ENCODE results near the gene PDCL3. TPM values are rescaled to one million over a fixed set of nuclear protein-coding genes. Genes with fewer than 3 reads are reported as not detected.

Gene PDCL3
- total RNA-seq, 1 donor from 2014 or later = 24.7 TPM

- peaks cover 3% of the 10 kb centered on the region for H3K9me3 Mint-ChIP-seq
- no peak for DNase-seq (ENCODE audit: low spot score in 2 of 2, unreplicated experiment in 2 of 2)
- no peak for TF ChIP-seq CTCF (IDR thresholded peaks at IDR 0.05; ENCODE audit: unreplicated experiment)
- no peak overlapping the region for H3K4me3 Mint-ChIP-seq
- H3K27ac Mint-ChIP-seq = no peak overlapping the region
- no peaks in the 10 kb centered on the region for H3K4me1 Mint-ChIP-seq
- no peaks in the 10 kb centered on the region for H3K36me3 Mint-ChIP-seq
- H3K27me3 Mint-ChIP-seq (ENCODE audit: low read depth) = peaks cover 4% of the 10 kb centered on the region
These were observed 26.9 kb upstream of the PDCL3 start for GRCh38 chr2:100535855-100536254.

GRCh38 chr2:100537918-100538317, 24.9 kb upstream of the PDCL3 start:
- Mint-ChIP-seq H3K27me3 (ENCODE audit: low read depth) (peaks cover 4% of the 10 kb centered on the region), H3K9me3 (peaks cover 7% of the 10 kb centered on the region), H3K27ac (no peak overlapping the region), H3K4me1 (no peaks in the 10 kb centered on the region), H3K36me3 (no peaks in the 10 kb centered on the region), H3K4me3 (no peak overlapping the region)
- DNase-seq (ENCODE audit: low spot score in 2 of 2, unreplicated experiment in 2 of 2) = no peak
- no peak for TF ChIP-seq CTCF (IDR thresholded peaks at IDR 0.05; ENCODE audit: unreplicated experiment)

- no peak for TF ChIP-seq CTCF (IDR thresholded peaks at IDR 0.05; ENCODE audit: unreplicated experiment)
- no peak for DNase-seq (ENCODE audit: low spot score in 2 of 2, unreplicated experiment in 2 of 2)
- Mint-ChIP-seq H3K27me3 (ENCODE audit: low read depth) (peaks cover 5% of the 10 kb centered on the region), H3K4me3 (no peak overlapping the region), H3K27ac (no peak overlapping the region), H3K9me3 (peaks cover 16% of the 10 kb centered on the region), H3K36me3 (no peaks in the 10 kb centered on the region), H3K4me1 (no peaks in the 10 kb centered on the region)
These were observed 23.6 kb upstream of the PDCL3 start for GRCh38 chr2:100539221-100539620.

GRCh38 chr2:100541404-100541803, 21.4 kb upstream of the PDCL3 start:
- no peaks in the 10 kb centered on the region for H3K36me3 Mint-ChIP-seq
- no peaks in the 10 kb centered on the region for H3K4me1 Mint-ChIP-seq
- no peak for TF ChIP-seq CTCF (IDR thresholded peaks at IDR 0.05; ENCODE audit: unreplicated experiment)
- H3K4me3 Mint-ChIP-seq = no peak overlapping the region
- H3K9me3 Mint-ChIP-seq = peaks cover 18% of the 10 kb centered on the region
- no peak for DNase-seq (ENCODE audit: low spot score in 2 of 2, unreplicated experiment in 2 of 2)
- H3K27ac Mint-ChIP-seq = no peak overlapping the region
- peaks cover 5% of the 10 kb centered on the region for H3K27me3 Mint-ChIP-seq (ENCODE audit: low read depth)

- no peak for TF ChIP-seq CTCF (IDR thresholded peaks at IDR 0.05; ENCODE audit: unreplicated experiment)
- H3K4me3 Mint-ChIP-seq = no peak overlapping the region
- no peaks in the 10 kb centered on the region for H3K4me1 Mint-ChIP-seq
- H3K27ac Mint-ChIP-seq = no peak overlapping the region
- peaks cover 18% of the 10 kb centered on the region for H3K9me3 Mint-ChIP-seq
- DNase-seq (ENCODE audit: low spot score in 2 of 2, unreplicated experiment in 2 of 2) = no peak
- H3K36me3 Mint-ChIP-seq = no peaks in the 10 kb centered on the region
- H3K27me3 Mint-ChIP-seq (ENCODE audit: low read depth) = peaks cover 11% of the 10 kb centered on the region
These were observed 20.4 kb upstream of the PDCL3 start for GRCh38 chr2:100542418-100542817.
